IMR-90 (cell line): Measurements from ENCODE around the gene RAB1B.
A peak's percentile ranks its signal among the peaks of the same experiment; 100 is the strongest.

Source experiments
- POLR2A ChIP-seq: IDR thresholded peaks from 2 replicates; pipeline ENCODE4 v1.6.1; 2012; ENCODE audit warnings: mild to moderate bottlenecking, low read depth, low read length
- TF ChIP-seq, protein P1 (sequence below): conservative IDR thresholded peaks from 2 replicates; pipeline ENCODE4 v1.5.1; 2012; ENCODE audit warnings: mild to moderate bottlenecking, low read depth, low read length, improper control_type of control experiment
- TF ChIP-seq, protein P2 (sequence below): fragments of 150-350 bp; IDR thresholded peaks from 2 replicates; pipeline ENCODE4 v1.6.1; 2017; ENCODE audit warnings: mild to moderate bottlenecking, antibody characterized with exemption, low read length, low read depth

DNA sequence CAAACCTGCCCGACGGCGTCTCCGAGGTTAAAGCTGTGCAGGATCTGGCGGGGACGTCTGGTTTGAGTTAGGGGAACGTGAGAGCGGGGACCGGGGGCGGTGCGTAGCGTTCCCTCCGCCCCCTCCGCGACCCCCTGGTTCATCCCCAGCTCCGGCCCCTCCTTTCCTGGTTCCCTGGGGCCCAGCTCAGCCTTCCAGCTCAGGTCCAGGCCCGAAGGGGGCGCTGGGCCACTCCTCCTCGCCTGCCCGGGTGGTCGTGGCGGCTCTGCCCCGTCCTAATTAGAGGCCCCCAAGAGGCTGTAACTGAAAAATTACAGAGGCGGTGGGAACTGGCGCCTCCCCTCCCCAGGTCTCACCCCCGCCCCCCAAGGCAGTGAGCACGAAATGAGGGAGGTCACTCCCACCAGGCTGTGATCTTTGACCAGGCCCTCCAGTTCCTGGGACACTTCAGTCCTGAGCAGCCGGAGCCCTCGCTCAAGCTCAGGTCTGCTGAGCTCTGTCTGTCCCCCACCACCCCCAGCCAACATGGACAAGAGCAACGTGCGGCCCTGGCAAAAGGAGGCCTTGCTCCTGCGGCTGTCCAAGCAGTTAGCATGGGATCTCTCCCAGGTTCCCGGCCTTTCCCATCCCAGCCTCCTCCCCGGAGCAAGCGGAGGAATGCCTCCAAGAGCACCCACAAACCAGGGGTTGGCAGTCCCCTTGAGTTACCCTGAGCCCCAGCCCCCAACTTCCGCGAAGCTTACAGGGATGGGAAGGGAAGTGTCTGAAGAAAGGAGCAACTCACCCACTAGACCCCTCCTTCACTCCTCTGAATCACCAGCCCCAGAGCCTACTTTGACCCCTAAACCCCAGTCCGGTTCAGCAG is 45.1 kb downstream of the RAB1B start:
- TF ChIP-seq, protein P1, sequence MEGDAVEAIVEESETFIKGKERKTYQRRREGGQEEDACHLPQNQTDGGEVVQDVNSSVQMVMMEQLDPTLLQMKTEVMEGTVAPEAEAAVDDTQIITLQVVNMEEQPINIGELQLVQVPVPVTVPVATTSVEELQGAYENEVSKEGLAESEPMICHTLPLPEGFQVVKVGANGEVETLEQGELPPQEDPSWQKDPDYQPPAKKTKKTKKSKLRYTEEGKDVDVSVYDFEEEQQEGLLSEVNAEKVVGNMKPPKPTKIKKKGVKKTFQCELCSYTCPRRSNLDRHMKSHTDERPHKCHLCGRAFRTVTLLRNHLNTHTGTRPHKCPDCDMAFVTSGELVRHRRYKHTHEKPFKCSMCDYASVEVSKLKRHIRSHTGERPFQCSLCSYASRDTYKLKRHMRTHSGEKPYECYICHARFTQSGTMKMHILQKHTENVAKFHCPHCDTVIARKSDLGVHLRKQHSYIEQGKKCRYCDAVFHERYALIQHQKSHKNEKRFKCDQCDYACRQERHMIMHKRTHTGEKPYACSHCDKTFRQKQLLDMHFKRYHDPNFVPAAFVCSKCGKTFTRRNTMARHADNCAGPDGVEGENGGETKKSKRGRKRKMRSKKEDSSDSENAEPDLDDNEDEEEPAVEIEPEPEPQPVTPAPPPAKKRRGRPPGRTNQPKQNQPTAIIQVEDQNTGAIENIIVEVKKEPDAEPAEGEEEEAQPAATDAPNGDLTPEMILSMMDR, result peak; percentile 43
- peak; percentile 47; the same call in 1 of the 2 replicates for TF ChIP-seq POLR2A
- TF ChIP-seq, protein P2, sequence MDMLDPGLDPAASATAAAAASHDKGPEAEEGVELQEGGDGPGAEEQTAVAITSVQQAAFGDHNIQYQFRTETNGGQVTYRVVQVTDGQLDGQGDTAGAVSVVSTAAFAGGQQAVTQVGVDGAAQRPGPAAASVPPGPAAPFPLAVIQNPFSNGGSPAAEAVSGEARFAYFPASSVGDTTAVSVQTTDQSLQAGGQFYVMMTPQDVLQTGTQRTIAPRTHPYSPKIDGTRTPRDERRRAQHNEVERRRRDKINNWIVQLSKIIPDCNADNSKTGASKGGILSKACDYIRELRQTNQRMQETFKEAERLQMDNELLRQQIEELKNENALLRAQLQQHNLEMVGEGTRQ, result no peak
